DOHH2 (cell line): ENCODE data around the gene METTL3.

Experiments
- CTCF ChIP-seq: fragments of 200-600 bp; sonication (generic); IDR thresholded peaks from one replicate; pipeline ENCODE4 v1.5.1; 2014; ENCODE audit warnings: antibody characterized with exemption, mild to moderate bottlenecking, low read depth, low read length; ENCODE audit not compliant: poor library complexity, severe bottlenecking
- EZH2phosphoT487 ChIP-seq: fragments of 200-600 bp; sonication (generic); IDR thresholded peaks from 2 replicates; pipeline ENCODE4 v1.6.1; 2017; ENCODE audit warnings: borderline replicate concordance, mild to moderate bottlenecking, antibody characterized with exemption, low read length, moderate library complexity, mixed read lengths

DNA sequence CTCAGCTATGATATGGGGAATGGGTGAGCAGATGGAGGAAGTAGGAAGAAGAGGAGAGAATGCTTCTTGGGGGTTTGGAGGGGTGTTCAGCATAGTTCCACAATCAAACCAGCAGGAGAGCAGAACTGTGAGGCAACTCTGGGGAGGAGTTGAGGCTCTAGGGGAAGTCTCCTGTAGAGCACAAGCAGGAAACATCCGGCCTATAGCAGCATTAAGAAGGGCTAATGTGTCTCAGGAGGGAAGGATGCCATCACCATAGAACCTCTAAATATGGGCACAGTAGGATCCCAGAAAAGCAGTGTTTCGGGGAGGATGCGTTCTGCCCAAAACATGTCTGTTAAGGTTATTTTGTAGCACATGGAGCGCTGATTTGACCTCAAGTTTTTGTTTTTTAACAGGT is 23.4 kb upstream of the METTL3 start:
- TF ChIP-seq CTCF (no peak), EZH2phosphoT487 (no peak)
